DND-41 (cell line): ENCODE results near the gene KLHL8.

ENCODE experiments used
- ATAC-seq: fragments of 200-7000 bp; cut with Tn5 transposase; 3 replicates; pipeline ENCODE4 v1.9.1; 2021; ENCODE audit warnings: low read depth; ENCODE audit not compliant: insufficient read depth
- DNase-seq: peaks from one replicate; pipeline ENCODE4 v3.0.0-alpha.2; 2020
- H2AFZ ChIP-seq: 2 replicates; pipeline ENCODE4 v1.6.0; 2012; ENCODE audit warnings: low read depth, low read length
- H3K27ac ChIP-seq: 2 replicates; pipeline ENCODE4 v1.5.1; 2012; ENCODE audit warnings: low read length, inconsistent platforms
- H3K27me3 ChIP-seq: fragments of 200-600 bp; sonication (generic); 2 replicates; pipeline ENCODE4 v1.6.0; 2012; ENCODE audit warnings: low read length, mild to moderate bottlenecking, inconsistent platforms; ENCODE audit not compliant: insufficient read depth, poor library complexity
- H3K36me3 ChIP-seq: 2 replicates; pipeline ENCODE4 v1.5.1; 2012; ENCODE audit warnings: low read length, inconsistent platforms; ENCODE audit not compliant: insufficient read depth
- H3K4me1 ChIP-seq: 2 replicates; pipeline ENCODE4 v1.5.1; 2012; ENCODE audit warnings: mild to moderate bottlenecking, low read length; ENCODE audit not compliant: insufficient read depth
- H3K4me2 ChIP-seq: 2 replicates; pipeline ENCODE4 v1.6.0; 2012; ENCODE audit warnings: mild to moderate bottlenecking, moderate library complexity, low read length, inconsistent platforms; ENCODE audit not compliant: insufficient read depth
- H3K4me3 ChIP-seq, 2 experiments: fragments of 200-600 bp in 1 of 2; shearing (Covaris generic) in 1 of 2; 2 replicates each; pipeline ENCODE4 v1.5.1; 2012 to 2016; ENCODE audit warnings: inconsistent platforms in 2 of 2, low read length in 2 of 2, mild to moderate bottlenecking in 2 of 2, low read depth in 1 of 2, moderate library complexity in 1 of 2
- H3K79me2 ChIP-seq: 2 replicates; pipeline ENCODE4 v1.6.0; 2012; ENCODE audit warnings: low read length, inconsistent platforms; ENCODE audit not compliant: insufficient read depth
- H3K9ac ChIP-seq: 2 replicates; pipeline ENCODE4 v1.6.0; 2012; ENCODE audit warnings: low read depth, mild to moderate bottlenecking, inconsistent platforms, low read length, moderate library complexity
- H3K9me3 ChIP-seq: 2 replicates; pipeline ENCODE4 v1.5.1; 2012; ENCODE audit warnings: low read length, moderate library complexity, mild to moderate bottlenecking, inconsistent platforms; ENCODE audit not compliant: insufficient read depth, severe bottlenecking
- H4K20me1 ChIP-seq: 2 replicates; pipeline ENCODE4 v1.6.0; 2012; ENCODE audit warnings: low read length; ENCODE audit not compliant: insufficient read depth
- EZH2 ChIP-seq: IDR thresholded peaks from 3 replicates; pipeline ENCODE4 v1.6.1; 2012; ENCODE audit warnings: borderline replicate concordance, low read depth, mild to moderate bottlenecking, moderate library complexity, low read length, inconsistent platforms; ENCODE audit not compliant: severe bottlenecking
- TF ChIP-seq, protein P1 (sequence below): IDR thresholded peaks from 2 replicates; pipeline ENCODE4 v1.5.1; 2012; ENCODE audit warnings: borderline replicate concordance, low read length, moderate library complexity, mild to moderate bottlenecking; ENCODE audit not compliant: poor library complexity, severe bottlenecking; ENCODE audit errors: extremely low read depth

The KLHL8 gene

DNA sequence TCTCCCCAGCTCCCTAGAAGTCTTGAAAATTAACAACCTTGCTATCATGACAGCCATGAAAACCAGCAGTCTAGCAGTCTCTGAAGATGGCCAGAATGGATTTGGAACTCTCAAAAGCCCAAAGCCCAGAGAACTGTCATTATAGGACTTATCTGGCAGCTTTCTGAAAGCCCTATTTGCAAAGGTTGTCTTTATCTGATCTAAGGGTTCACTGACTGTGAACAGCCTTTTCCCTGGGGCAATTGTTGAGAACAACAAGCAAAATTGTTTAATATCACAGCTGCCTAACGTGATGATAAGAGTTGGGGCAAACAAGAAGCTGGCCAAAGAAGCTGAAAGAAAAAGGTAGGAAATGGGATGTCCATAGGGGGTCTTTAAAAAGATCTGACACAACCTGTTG, 20.9 kb upstream of the KLHL8 start:
- H3K9ac ChIP-seq: no peak overlapping the region
- ATAC-seq (no peak), DNase-seq (no peak)
- H3K27ac ChIP-seq: no peak overlapping the region
- H3K27me3 ChIP-seq: no peaks in the 10 kb centered on the region
- no peak overlapping the region for H2AFZ ChIP-seq
- H3K4me3 ChIP-seq: no peak overlapping the region
- H3K79me2 ChIP-seq: no peaks in the 10 kb centered on the region
- H3K4me1 ChIP-seq: peaks cover under 1% of the 10 kb centered on the region
- H3K9me3 ChIP-seq: peaks cover 12% of the 10 kb centered on the region
- TF ChIP-seq EZH2: no peak
- TF ChIP-seq, protein P1, sequence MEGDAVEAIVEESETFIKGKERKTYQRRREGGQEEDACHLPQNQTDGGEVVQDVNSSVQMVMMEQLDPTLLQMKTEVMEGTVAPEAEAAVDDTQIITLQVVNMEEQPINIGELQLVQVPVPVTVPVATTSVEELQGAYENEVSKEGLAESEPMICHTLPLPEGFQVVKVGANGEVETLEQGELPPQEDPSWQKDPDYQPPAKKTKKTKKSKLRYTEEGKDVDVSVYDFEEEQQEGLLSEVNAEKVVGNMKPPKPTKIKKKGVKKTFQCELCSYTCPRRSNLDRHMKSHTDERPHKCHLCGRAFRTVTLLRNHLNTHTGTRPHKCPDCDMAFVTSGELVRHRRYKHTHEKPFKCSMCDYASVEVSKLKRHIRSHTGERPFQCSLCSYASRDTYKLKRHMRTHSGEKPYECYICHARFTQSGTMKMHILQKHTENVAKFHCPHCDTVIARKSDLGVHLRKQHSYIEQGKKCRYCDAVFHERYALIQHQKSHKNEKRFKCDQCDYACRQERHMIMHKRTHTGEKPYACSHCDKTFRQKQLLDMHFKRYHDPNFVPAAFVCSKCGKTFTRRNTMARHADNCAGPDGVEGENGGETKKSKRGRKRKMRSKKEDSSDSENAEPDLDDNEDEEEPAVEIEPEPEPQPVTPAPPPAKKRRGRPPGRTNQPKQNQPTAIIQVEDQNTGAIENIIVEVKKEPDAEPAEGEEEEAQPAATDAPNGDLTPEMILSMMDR: no peak
- H3K4me2 ChIP-seq: no peak overlapping the region
- H4K20me1 ChIP-seq: no peaks in the 10 kb centered on the region
- H3K36me3 ChIP-seq: no peaks in the 10 kb centered on the region

DNA sequence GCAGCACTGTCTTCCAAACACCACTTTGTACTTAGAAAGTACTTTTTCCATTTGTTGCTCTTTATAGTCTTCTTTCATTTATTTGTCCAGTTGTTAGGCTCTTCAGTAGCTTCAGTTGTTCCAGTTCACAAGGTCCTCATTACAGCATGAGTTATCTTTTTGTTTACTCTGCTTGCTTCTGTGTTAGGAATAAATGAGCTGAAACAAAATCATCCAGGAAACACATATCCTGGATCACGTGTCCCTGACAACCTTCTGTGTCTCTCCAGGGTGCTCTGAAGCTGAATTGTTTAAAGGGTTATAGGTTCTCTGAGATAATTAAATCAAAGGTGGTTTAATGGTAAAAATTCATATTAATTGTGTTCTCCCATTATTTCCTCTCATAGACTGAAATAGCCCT, 19.9 kb upstream of the KLHL8 start:
- no peak overlapping the region for H3K9ac ChIP-seq
- H3K27ac ChIP-seq: no peak overlapping the region
- no peak for DNase-seq
- no peak overlapping the region for H2AFZ ChIP-seq
- H4K20me1 ChIP-seq: no peaks in the 10 kb centered on the region
- H3K36me3 ChIP-seq: no peaks in the 10 kb centered on the region
- no peak overlapping the region for H3K4me2 ChIP-seq
- H3K4me3 ChIP-seq: no peak overlapping the region
- H3K27me3 ChIP-seq: no peaks in the 10 kb centered on the region
- no peaks in the 10 kb centered on the region for H3K79me2 ChIP-seq
- no peak for ATAC-seq
- peaks cover 10% of the 10 kb centered on the region for H3K4me1 ChIP-seq
- TF ChIP-seq, protein P1: no peak
- TF ChIP-seq EZH2: no peak
- peaks cover 12% of the 10 kb centered on the region for H3K9me3 ChIP-seq

GRCh38 chr4:87239821-87240220, 19.4 kb upstream of the KLHL8 start:
- no peak overlapping the region for H3K4me3 ChIP-seq
- peaks cover 12% of the 10 kb centered on the region for H3K9me3 ChIP-seq
- no peak for TF ChIP-seq EZH2
- TF ChIP-seq, protein P1: no peak
- no peaks in the 10 kb centered on the region for H4K20me1 ChIP-seq
- H3K36me3 ChIP-seq: no peaks in the 10 kb centered on the region
- H3K79me2 ChIP-seq: no peaks in the 10 kb centered on the region
- no peaks in the 10 kb centered on the region for H3K27me3 ChIP-seq
- H2AFZ ChIP-seq: no peak overlapping the region
- DNase-seq (no peak), ATAC-seq (no peak)
- no peak overlapping the region for H3K4me2 ChIP-seq
- H3K27ac ChIP-seq: no peak overlapping the region
- H3K4me1 ChIP-seq: peaks cover 13% of the 10 kb centered on the region
- H3K9ac ChIP-seq: no peak overlapping the region

DNA sequence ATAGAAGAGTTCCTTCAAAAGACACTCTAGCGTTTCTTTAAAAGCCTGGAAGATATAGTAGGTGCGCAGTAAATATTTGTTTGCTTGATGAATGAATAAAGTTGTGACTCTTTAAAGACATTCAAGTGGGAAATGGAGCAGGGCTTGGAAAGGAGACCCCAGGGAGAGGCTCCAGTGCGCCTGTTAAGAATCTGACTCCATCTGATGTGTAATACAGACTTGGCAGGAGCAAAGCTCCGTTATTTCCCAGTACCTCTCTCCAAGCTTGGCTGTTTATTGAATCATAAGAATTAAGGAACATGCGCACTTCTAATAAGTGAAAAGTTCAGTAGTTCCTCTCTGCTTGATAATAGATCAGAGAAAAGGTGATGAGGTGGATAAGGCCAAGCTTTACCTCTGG, 18.8 kb upstream of the KLHL8 start:
- no peaks in the 10 kb centered on the region for H3K27me3 ChIP-seq
- ATAC-seq: no peak
- TF ChIP-seq, protein P1: no peak
- no peak for TF ChIP-seq EZH2
- H3K4me2 ChIP-seq: no peak overlapping the region
- H4K20me1 ChIP-seq: no peaks in the 10 kb centered on the region
- no peak overlapping the region for H2AFZ ChIP-seq
- H3K4me1 ChIP-seq: peaks cover 13% of the 10 kb centered on the region
- no peak for DNase-seq
- H3K9ac ChIP-seq: no peak overlapping the region
- H3K36me3 ChIP-seq: no peaks in the 10 kb centered on the region
- peaks cover 12% of the 10 kb centered on the region for H3K9me3 ChIP-seq
- no peak overlapping the region for H3K4me3 ChIP-seq
- H3K27ac ChIP-seq: no peak overlapping the region
- H3K79me2 ChIP-seq: no peaks in the 10 kb centered on the region
